Measurements from ENCODE around the gene TNNI2.

- TF ChIP-seq CTCF (conservative IDR thresholded peaks at IDR 0.05; ENCODE audit: low read length) = 0 out of 2 replicates have a peak, but pooled peaks have one; percentile 30
- TF ChIP-seq EZH2phosphoT487 (IDR thresholded peaks at IDR 0.05; ENCODE audit: borderline replicate concordance, low read depth, low read length) = no peak
These were observed 31.4 kb upstream of the TNNI2 start for GRCh38 chr11:1807264-1807995.

All from OCI-LY7 (cell line).